Caco-2 (cell line): Measurements from ENCODE around the gene FBXL3. TPM values are rescaled to one million over a fixed set of nuclear protein-coding genes. Genes with fewer than 3 reads are reported as not detected.

Experiments used
- BruUV-seq: library from RNA; stranded (reverse); fragments of 400-500 nt; replicated peaks from 2 replicates; lab custom pipeline; 2021; lab: Mats Ljungman, UMichigan
- CTCF ChIA-PET: fragments of 300-600 bp; sonication (Branson Sonifier 250); formaldehyde crosslinking; loops from one replicate; lab custom pipeline; 2022; ENCODE audit warnings: antibody characterized with exemption; lab: Charles Lee
- POLR2A ChIA-PET: fragments of 300-600 bp; sonication (Branson Sonifier 250); formaldehyde crosslinking; loops from one replicate; lab custom pipeline; 2022; ENCODE audit warnings: antibody characterized with exemption; lab: Charles Lee
- DNase-seq, 2 experiments: peaks; one replicate each; pipeline versions ENCODE4 v3.0.0 to v3.0.0-alpha.2; 2020 to 2022
- H3K27me3 ChIP-seq: replicated peaks from 2 replicates; pipeline ENCODE4 v1.6.0; 2011; ENCODE audit warnings: low read length; ENCODE audit not compliant: control insufficient read depth, insufficient read depth
- H3K36me3 ChIP-seq: 2 replicates; pipeline ENCODE4 v1.5.1; 2011; ENCODE audit warnings: low read length; ENCODE audit not compliant: control insufficient read depth, insufficient read depth
- H3K4me1 ChIP-seq: fragments of 250-450 bp; sonication (Bioruptor Pico); 2 replicates; pipeline ENCODE4 v1.5.1; 2020; ENCODE audit warnings: mild to moderate bottlenecking
- H3K4me3 ChIP-seq: 2 replicates; pipeline ENCODE4 v1.5.1; 2011; ENCODE audit warnings: low read depth, mild to moderate bottlenecking, control low read depth, low read length
- H3K9me3 ChIP-seq: fragments of 250-450 bp; sonication (Bioruptor Pico); 2 replicates; pipeline ENCODE4 v1.5.1; 2020; ENCODE audit warnings: mild to moderate bottlenecking, moderate library complexity
- H3K27ac Mint-ChIP-seq: one replicate; pipeline ENCODE4 v1.8.0; 2022; ENCODE audit warnings: mixed read lengths; ENCODE audit not compliant: unreplicated experiment
- H3K27me3 Mint-ChIP-seq: one replicate; pipeline ENCODE4 v1.8.0; 2022; ENCODE audit warnings: mixed read lengths; ENCODE audit not compliant: insufficient read depth, unreplicated experiment
- H3K36me3 Mint-ChIP-seq: one replicate; pipeline ENCODE4 v1.8.0; 2022; ENCODE audit warnings: mild to moderate bottlenecking, mixed read lengths; ENCODE audit not compliant: insufficient read depth, unreplicated experiment
- H3K4me1 Mint-ChIP-seq: one replicate; pipeline ENCODE4 v1.8.0; 2022; ENCODE audit warnings: low read depth, mixed read lengths; ENCODE audit not compliant: unreplicated experiment
- H3K4me3 Mint-ChIP-seq: one replicate; pipeline ENCODE4 v1.8.0; 2022; ENCODE audit warnings: mild to moderate bottlenecking, moderate library complexity, mixed read lengths; ENCODE audit not compliant: unreplicated experiment
- H3K9me3 Mint-ChIP-seq: one replicate; pipeline ENCODE4 v1.8.0; 2022; ENCODE audit warnings: mixed read lengths; ENCODE audit not compliant: unreplicated experiment
- CTCF ChIP-seq, 2 experiments: fragments of 200-600 bp in 1 of 2; IDR thresholded peaks; 1 replicate in 1 of 2; 2 replicates in 1 of 2; pipeline versions ENCODE4 v1.5.1 to v1.8.0; 2011 to 2022; ENCODE audit warnings: antibody characterized with exemption in 1 of 2, control low read depth in 1 of 2, inconsistent platforms in 1 of 2, low read depth in 1 of 2, low read length in 1 of 2, mild to moderate bottlenecking in 1 of 2, moderate library complexity in 1 of 2; ENCODE audit not compliant: insufficient read depth in 1 of 2, severe bottlenecking in 1 of 2, unreplicated experiment in 1 of 2
- intact Hi-C: fragments of 100-400 bp; cut with micrococcal nuclease; formaldehyde crosslinking; loops from one replicate; pipeline ENCODE4 v1.10.0; 2022; ENCODE audit not compliant: unreplicated experiment
- total RNA-seq: library from RNA; stranded (reverse); gene quantifications from 2 replicates; pipeline ENCODE4 v1.2.3, GENCODE V29; 2022

Gene FBXL3
- total RNA-seq, 1 experiment from 2014 or later = 31.8 TPM

GRCh38 chr13:77053192-77053591 is 26.2 kb upstream of the FBXL3 start:
- no peak overlapping the region for H3K4me3 Mint-ChIP-seq
- TF ChIP-seq CTCF (IDR thresholded peaks at IDR 0.05; ENCODE audit: insufficient read depth in 1 of 2, low read depth in 1 of 2, low read length in 1 of 2, severe bottlenecking in 1 of 2, unreplicated experiment in 1 of 2) = no peak
- no peaks in the 10 kb centered on the region for H3K9me3 Mint-ChIP-seq
- CTCF ChIA-PET = no interaction called here
- POLR2A ChIA-PET = no interaction called here
- BruUV-seq = no TSS peak
- DNase-seq = no peak
- intact Hi-C loops = loop anchor here (10.0 kb wide), 1 partner anchor 422 kb away; no protein-coding TSS in a partner anchor
- H3K4me1 Mint-ChIP-seq = peaks cover 5% of the 10 kb centered on the region
- no peaks in the 10 kb centered on the region for H3K27me3 Mint-ChIP-seq
- Histone ChIP-seq H3K4me3 (no peak overlapping the region), H3K4me1 (no peaks in the 10 kb centered on the region), H3K9me3 (no peaks in the 10 kb centered on the region), H3K36me3 (no peaks in the 10 kb centered on the region; the same call in 1 of the 2 replicates), H3K27me3 (no peaks in the 10 kb centered on the region)
- H3K27ac Mint-ChIP-seq = no peak overlapping the region
- peaks cover 26% of the 10 kb centered on the region for H3K36me3 Mint-ChIP-seq

DNA sequence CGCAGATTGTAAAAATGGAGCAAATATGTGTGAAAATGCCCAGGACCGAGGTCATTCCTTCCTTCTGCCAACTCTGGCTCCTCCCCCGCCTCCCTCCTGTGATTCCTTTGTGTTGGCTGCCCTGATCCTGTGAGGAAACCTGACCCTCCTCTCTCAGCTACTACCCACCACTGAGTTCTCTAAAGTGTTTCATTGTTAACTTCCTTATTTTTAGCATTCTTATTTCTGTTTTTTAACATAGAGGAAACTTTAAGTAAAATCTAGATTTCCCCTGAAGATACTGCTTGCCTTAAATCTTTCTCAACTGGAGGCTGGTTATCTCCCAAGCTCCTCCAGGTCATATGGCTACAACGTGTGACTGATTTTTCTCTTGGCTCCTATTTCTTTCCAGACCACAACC is 21.7 kb upstream of the FBXL3 start:
- H3K36me3 Mint-ChIP-seq = peaks cover 19% of the 10 kb centered on the region

GRCh38 chr13:77047649-77048343 is 20.8 kb upstream of the FBXL3 start:
- BruUV-seq = no TSS peak
- Mint-ChIP-seq H3K9me3 (no peaks in the 10 kb centered on the region), H3K4me3 (no peak overlapping the region), H3K36me3 (peaks cover 18% of the 10 kb centered on the region), H3K4me1 (peaks cover 5% of the 10 kb centered on the region), H3K27ac (no peak overlapping the region), H3K27me3 (no peaks in the 10 kb centered on the region)
- intact Hi-C loops = no loop called here
- ChIA-PET CTCF (no interaction called here), POLR2A (no interaction called here)
- H3K4me1 ChIP-seq = peaks cover 4% of the 10 kb centered on the region; the same call in 1 of the 2 replicates
- H3K36me3 ChIP-seq = no peaks in the 10 kb centered on the region
- no peak overlapping the region for H3K4me3 ChIP-seq
- no peaks in the 10 kb centered on the region for H3K27me3 ChIP-seq
- no peak for TF ChIP-seq CTCF (IDR thresholded peaks at IDR 0.05; ENCODE audit: insufficient read depth in 1 of 2, low read depth in 1 of 2, low read length in 1 of 2, severe bottlenecking in 1 of 2, unreplicated experiment in 1 of 2)
- DNase-seq = no peak
- no peaks in the 10 kb centered on the region for H3K9me3 ChIP-seq

More for the DNA sequence above, 21.7 kb upstream of the FBXL3 start:
- no peak for DNase-seq
- Mint-ChIP-seq H3K9me3 (no peaks in the 10 kb centered on the region), H3K4me1 (peaks cover 2% of the 10 kb centered on the region), H3K4me3 (no peak overlapping the region), H3K27me3 (no peaks in the 10 kb centered on the region), H3K27ac (no peak overlapping the region)
- Histone ChIP-seq H3K27me3 (no peaks in the 10 kb centered on the region), H3K4me1 (no peaks in the 10 kb centered on the region), H3K36me3 (no peaks in the 10 kb centered on the region), H3K4me3 (no peak overlapping the region), H3K9me3 (no peaks in the 10 kb centered on the region)
- no peak for TF ChIP-seq CTCF (IDR thresholded peaks at IDR 0.05; ENCODE audit: insufficient read depth in 1 of 2, low read depth in 1 of 2, low read length in 1 of 2, severe bottlenecking in 1 of 2, unreplicated experiment in 1 of 2)
- CTCF ChIA-PET = no interaction called here
- no TSS peak for BruUV-seq
- intact Hi-C loops = no loop called here
- POLR2A ChIA-PET = no interaction called here
